ENCODE measurements around the gene RTL5. TPM values are rescaled to one million over a fixed set of nuclear protein-coding genes. Genes with fewer than 3 reads are reported as not detected.

The RTL5 gene
- total RNA-seq, 1 experiment from 2014 or later: 8.4 TPM

DNA sequence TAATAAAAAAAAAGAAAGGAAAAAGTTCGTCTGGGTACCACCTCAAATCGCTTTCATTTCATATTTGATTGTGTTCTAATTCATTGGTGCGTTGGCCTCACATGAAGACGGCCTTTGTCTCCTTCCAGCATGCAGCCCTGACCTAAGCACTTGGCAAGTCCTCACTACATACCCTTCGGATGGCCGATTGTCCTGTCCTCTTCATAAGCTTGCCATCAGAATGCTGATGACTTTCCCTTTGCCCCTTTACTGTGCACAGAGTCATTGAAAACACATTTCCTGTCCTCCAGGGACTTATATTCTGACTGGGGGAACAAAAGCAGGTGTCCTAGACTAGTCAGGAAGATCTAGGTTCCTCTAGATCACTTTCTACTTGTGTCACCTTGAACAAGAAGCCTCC is 43.0 kb downstream of the RTL5 start:
- CTCF ChIA-PET: no interaction called here
- Histone ChIP-seq H3K4me1 (ENCODE audit: insufficient read depth, low read length, poor library complexity, severe bottlenecking) (no peaks in the 10 kb centered on the region), H3K4me3 (ENCODE audit: low read depth, low read length, poor library complexity, severe bottlenecking) (no peak overlapping the region), H3K9me3 (ENCODE audit: low read depth, low read length, poor library complexity, severe bottlenecking) (no peaks in the 10 kb centered on the region), H3K36me3 (ENCODE audit: insufficient read depth, low read length, poor library complexity, severe bottlenecking) (no peaks in the 10 kb centered on the region), H3K27ac (ENCODE audit: low read depth, low read length, poor library complexity, severe bottlenecking) (no peak overlapping the region), H3K27me3 (replicated peaks; ENCODE audit: insufficient read depth, low read depth, low read length, poor library complexity) (no peaks in the 10 kb centered on the region)
- no peak for TF ChIP-seq EZH2 (IDR thresholded peaks at IDR 0.05; ENCODE audit: borderline replicate concordance, low read depth, low read length, poor library complexity, severe bottlenecking)
- TF ChIP-seq, protein P1, sequence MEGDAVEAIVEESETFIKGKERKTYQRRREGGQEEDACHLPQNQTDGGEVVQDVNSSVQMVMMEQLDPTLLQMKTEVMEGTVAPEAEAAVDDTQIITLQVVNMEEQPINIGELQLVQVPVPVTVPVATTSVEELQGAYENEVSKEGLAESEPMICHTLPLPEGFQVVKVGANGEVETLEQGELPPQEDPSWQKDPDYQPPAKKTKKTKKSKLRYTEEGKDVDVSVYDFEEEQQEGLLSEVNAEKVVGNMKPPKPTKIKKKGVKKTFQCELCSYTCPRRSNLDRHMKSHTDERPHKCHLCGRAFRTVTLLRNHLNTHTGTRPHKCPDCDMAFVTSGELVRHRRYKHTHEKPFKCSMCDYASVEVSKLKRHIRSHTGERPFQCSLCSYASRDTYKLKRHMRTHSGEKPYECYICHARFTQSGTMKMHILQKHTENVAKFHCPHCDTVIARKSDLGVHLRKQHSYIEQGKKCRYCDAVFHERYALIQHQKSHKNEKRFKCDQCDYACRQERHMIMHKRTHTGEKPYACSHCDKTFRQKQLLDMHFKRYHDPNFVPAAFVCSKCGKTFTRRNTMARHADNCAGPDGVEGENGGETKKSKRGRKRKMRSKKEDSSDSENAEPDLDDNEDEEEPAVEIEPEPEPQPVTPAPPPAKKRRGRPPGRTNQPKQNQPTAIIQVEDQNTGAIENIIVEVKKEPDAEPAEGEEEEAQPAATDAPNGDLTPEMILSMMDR (conservative IDR thresholded peaks at IDR 0.05; ENCODE audit: low read depth, low read length): no peak
- POLR2A ChIA-PET (ENCODE audit: low non-redundant PET): no interaction called here
- no peak for DNase-seq (ENCODE audit: low spot score)
- intact Hi-C loops (cut with micrococcal nuclease; ENCODE audit: unreplicated experiment): no loop called here
- BruUV-seq (replicated peaks): no TSS peak

DNA sequence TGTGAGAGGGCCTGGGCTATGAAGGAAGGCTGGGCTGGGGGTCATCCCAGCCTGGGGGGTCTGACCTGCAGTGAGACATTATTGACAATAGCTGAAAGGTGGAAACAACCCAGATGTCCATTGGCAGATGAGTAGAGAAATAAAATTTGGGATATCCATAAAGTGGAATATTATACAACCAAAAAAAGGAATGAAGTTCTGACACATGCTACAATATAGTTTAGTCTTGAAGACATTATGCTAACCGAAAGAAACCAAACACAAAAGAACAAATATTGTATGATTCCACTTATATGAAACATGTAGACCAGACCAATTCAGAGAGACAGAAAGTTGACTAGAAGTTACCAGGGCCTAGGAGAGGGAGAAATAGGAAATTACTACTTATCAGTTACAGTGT is 44.7 kb downstream of the RTL5 start:
- Histone ChIP-seq H3K9me3 (ENCODE audit: low read depth, low read length, poor library complexity, severe bottlenecking) (no peaks in the 10 kb centered on the region), H3K4me3 (ENCODE audit: low read depth, low read length, poor library complexity, severe bottlenecking) (no peak overlapping the region), H3K27me3 (replicated peaks; ENCODE audit: insufficient read depth, low read depth, low read length, poor library complexity) (no peaks in the 10 kb centered on the region), H3K36me3 (ENCODE audit: insufficient read depth, low read length, poor library complexity, severe bottlenecking) (no peaks in the 10 kb centered on the region), H3K4me1 (ENCODE audit: insufficient read depth, low read length, poor library complexity, severe bottlenecking) (no peaks in the 10 kb centered on the region), H3K27ac (ENCODE audit: low read depth, low read length, poor library complexity, severe bottlenecking) (no peak overlapping the region)
- intact Hi-C loops (cut with micrococcal nuclease; ENCODE audit: unreplicated experiment): no loop called here
- no peak for DNase-seq (ENCODE audit: low spot score)
- ChIA-PET CTCF (no interaction called here), POLR2A (ENCODE audit: low non-redundant PET) (no interaction called here)
- TF ChIP-seq, protein P1 (conservative IDR thresholded peaks at IDR 0.05; ENCODE audit: low read depth, low read length): no peak
- TF ChIP-seq EZH2 (IDR thresholded peaks at IDR 0.05; ENCODE audit: borderline replicate concordance, low read depth, low read length, poor library complexity, severe bottlenecking): no peak
- no TSS peak for BruUV-seq (replicated peaks)

DNA sequence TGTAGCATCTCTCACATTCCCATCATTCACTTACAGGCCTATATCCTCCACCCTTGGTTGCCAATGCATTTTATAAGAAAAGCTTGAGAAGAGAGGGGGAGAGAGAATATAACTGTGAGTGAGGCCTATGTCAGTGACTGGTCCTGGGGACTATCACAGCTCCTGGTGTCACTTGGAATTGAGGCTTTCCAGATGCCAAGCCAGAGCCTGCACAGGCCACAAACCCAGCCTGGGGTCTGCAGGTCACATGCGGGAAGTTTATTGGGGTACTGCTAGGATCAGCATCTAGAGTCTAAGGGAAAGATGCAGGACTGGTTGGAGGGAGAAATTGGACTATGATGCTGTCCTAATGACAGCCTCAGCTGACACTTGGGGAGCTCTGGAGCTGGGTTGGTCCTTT is 47.6 kb downstream of the RTL5 start:
- CTCF ChIA-PET: interaction anchor here (0.5 kb wide), 1 partner anchor 174 kb away, joined by 3 read pairs; no protein-coding TSS in a partner anchor
- DNase-seq (ENCODE audit: low spot score): no peak
- POLR2A ChIA-PET (ENCODE audit: low non-redundant PET): no interaction called here
- BruUV-seq (replicated peaks): no TSS peak
- intact Hi-C loops (cut with micrococcal nuclease; ENCODE audit: unreplicated experiment): no loop called here
- H3K27ac ChIP-seq (ENCODE audit: low read depth, low read length, poor library complexity, severe bottlenecking): no peak overlapping the region
- H3K4me3 ChIP-seq (ENCODE audit: low read depth, low read length, poor library complexity, severe bottlenecking): no peak overlapping the region
- TF ChIP-seq, protein P1 (conservative IDR thresholded peaks at IDR 0.05; ENCODE audit: low read depth, low read length): no peak
- TF ChIP-seq EZH2 (IDR thresholded peaks at IDR 0.05; ENCODE audit: borderline replicate concordance, low read depth, low read length, poor library complexity, severe bottlenecking): no peak
- no peaks in the 10 kb centered on the region for H3K9me3 ChIP-seq (ENCODE audit: low read depth, low read length, poor library complexity, severe bottlenecking)
- H3K36me3 ChIP-seq (ENCODE audit: insufficient read depth, low read length, poor library complexity, severe bottlenecking): no peaks in the 10 kb centered on the region
- no peaks in the 10 kb centered on the region for H3K27me3 ChIP-seq (replicated peaks; ENCODE audit: insufficient read depth, low read depth, low read length, poor library complexity)
- no peaks in the 10 kb centered on the region for H3K4me1 ChIP-seq (ENCODE audit: insufficient read depth, low read length, poor library complexity, severe bottlenecking)

Measured in A673 (cell line).